Trophoblast cell (in vitro differentiated cells and primary cell): ENCODE results near the gene ZNF516.
A peak's percentile ranks its signal among the peaks of the same experiment; 100 is the strongest.

Experiments
- DNase-seq, 2 donors: peaks; one replicate each; pipeline ENCODE4 v3.0.0-alpha.2; 2016
- H2AFZ ChIP-seq: 2 replicates; pipeline ENCODE4 v1.6.1; 2013; ENCODE audit warnings: low read length, moderate library complexity, mild to moderate bottlenecking; ENCODE audit not compliant: insufficient read depth, poor library complexity
- H2AK5ac ChIP-seq: 2 replicates; pipeline ENCODE4 v1.6.1; 2013; ENCODE audit warnings: mild to moderate bottlenecking, low read length
- H2BK120ac ChIP-seq: 2 replicates; pipeline ENCODE4 v1.6.1; 2013; ENCODE audit warnings: low read length, mild to moderate bottlenecking, moderate library complexity; ENCODE audit not compliant: insufficient read depth, poor library complexity
- H2BK12ac ChIP-seq: 2 replicates; pipeline ENCODE4 v1.6.1; 2013; ENCODE audit warnings: mild to moderate bottlenecking, low read length, moderate library complexity
- H2BK5ac ChIP-seq: 2 replicates; pipeline ENCODE4 v1.6.1; 2013; ENCODE audit warnings: low read length, low read depth, moderate library complexity, mild to moderate bottlenecking; ENCODE audit not compliant: poor library complexity
- H3K14ac ChIP-seq: 2 replicates; pipeline ENCODE4 v1.6.1; 2013; ENCODE audit warnings: mild to moderate bottlenecking, low read length
- H3K18ac ChIP-seq: 2 replicates; pipeline ENCODE4 v1.6.1; 2013; ENCODE audit warnings: mild to moderate bottlenecking, low read length
- H3K23ac ChIP-seq: 2 replicates; pipeline ENCODE4 v1.6.1; 2013; ENCODE audit warnings: low read length
- H3K27ac ChIP-seq: 2 replicates; pipeline ENCODE4 v1.5.1; 2013; ENCODE audit warnings: low read depth, mild to moderate bottlenecking, inconsistent platforms, low read length, moderate library complexity
- H3K27me3 ChIP-seq: 2 replicates; pipeline ENCODE4 v1.6.1; 2013; ENCODE audit warnings: inconsistent platforms, mild to moderate bottlenecking, low read length, moderate library complexity; ENCODE audit not compliant: insufficient read depth
- H3K36me3 ChIP-seq, 2 experiments: 1 replicate in 1 of 2; 2 replicates in 1 of 2; pipeline ENCODE4 v1.6.1; 2013; ENCODE audit warnings: low read length in 2 of 2, mild to moderate bottlenecking in 2 of 2, moderate library complexity in 1 of 2; ENCODE audit not compliant: insufficient read depth in 2 of 2, control insufficient read depth in 1 of 2
- H3K4ac ChIP-seq: 2 replicates; pipeline ENCODE4 v1.6.1; 2013; ENCODE audit warnings: low read depth, mild to moderate bottlenecking, low read length, moderate library complexity
- H3K4me1 ChIP-seq, 2 experiments: 1 replicate in 1 of 2; 2 replicates in 1 of 2; pipeline ENCODE4 v1.6.1; 2013; ENCODE audit warnings: low read length in 2 of 2, mild to moderate bottlenecking in 2 of 2, moderate library complexity in 1 of 2; ENCODE audit not compliant: insufficient read depth in 2 of 2, control insufficient read depth in 1 of 2
- H3K4me2 ChIP-seq: 2 replicates; pipeline ENCODE4 v1.6.1; 2013; ENCODE audit warnings: inconsistent platforms, mild to moderate bottlenecking, low read length, moderate library complexity
- H3K4me3 ChIP-seq: 2 replicates; pipeline ENCODE4 v1.5.1; 2013; ENCODE audit warnings: mild to moderate bottlenecking, low read depth, low read length, inconsistent platforms
- H3K79me1 ChIP-seq: one replicate; pipeline ENCODE4 v1.6.1; 2013; ENCODE audit warnings: low read length
- H3K79me2 ChIP-seq: 2 replicates; pipeline ENCODE4 v1.6.1; 2013; ENCODE audit warnings: low read length, mild to moderate bottlenecking; ENCODE audit not compliant: control insufficient read depth, insufficient read depth, poor library complexity
- H3K9ac ChIP-seq: 2 replicates; pipeline ENCODE4 v1.6.1; 2013; ENCODE audit warnings: mild to moderate bottlenecking, low read length
- H3K9me3 ChIP-seq: 2 replicates; pipeline ENCODE4 v1.6.1; 2013; ENCODE audit warnings: low read depth, mild to moderate bottlenecking, control low read depth, inconsistent platforms, low read length; ENCODE audit not compliant: insufficient read depth
- H4K12ac ChIP-seq: 2 replicates; pipeline ENCODE4 v1.6.1; 2013; ENCODE audit warnings: low read depth, mild to moderate bottlenecking, low read length, moderate library complexity
- H4K8ac ChIP-seq: 2 replicates; pipeline ENCODE4 v1.6.1; 2013; ENCODE audit warnings: low read depth, mild to moderate bottlenecking, low read length, moderate library complexity
- H4K91ac ChIP-seq: one replicate; pipeline ENCODE4 v1.6.1; 2013; ENCODE audit warnings: low read depth, mild to moderate bottlenecking, low read length, moderate library complexity
- WGBS: extraction: QIAGEN DNeasy Blood & Tissue Kit; methylation state at CpG from one replicate; pipeline ENCODE4 v1.1.7; 2013; ENCODE audit warnings: missing lambda C conversion rate; ENCODE audit not compliant: insufficient read length, insufficient coverage; ENCODE audit errors: extremely low coverage; 5-methylcytosine and 5-hydroxymethylcytosine counted together

ZNF516 gene

GRCh38 chr18:76441668-76442412 lies 53.2 kb downstream of the ZNF516 start:
- Histone ChIP-seq H3K4me1 (no peaks in the 10 kb centered on the region), H3K4me3 (no peak overlapping the region), H3K4me2 (no peak overlapping the region), H2AFZ (no peak overlapping the region), H2BK120ac (no peak overlapping the region), H3K27me3 (no peaks in the 10 kb centered on the region), H3K9ac (no peak overlapping the region), H4K8ac (no peak overlapping the region), H2AK5ac (no peak overlapping the region), H3K9me3 (no peaks in the 10 kb centered on the region), H2BK5ac (no peak overlapping the region), H3K23ac (no peak overlapping the region), H3K79me2 (no peaks in the 10 kb centered on the region), H3K14ac (no peak overlapping the region), H3K36me3 (peaks cover 24 to 26% of the 10 kb centered on the region in 2 experiments), H4K91ac (no peak overlapping the region), H3K27ac (no peak overlapping the region), H2BK12ac (no peak overlapping the region), H4K12ac (no peak overlapping the region), H3K79me1 (no peaks in the 10 kb centered on the region), H3K18ac (no peak overlapping the region), H3K4ac (no peak overlapping the region)
- DNase-seq, result no peak
- no CpG with 5 or more reads among the region's 65 CpGs for WGBS

- no peak overlapping the region for H2AK5ac ChIP-seq
Observed at GRCh38 chr18:76441002-76441667, 53.9 kb downstream of the ZNF516 start.

GRCh38 chr18:76437910-76438309 lies 57.1 kb downstream of the ZNF516 start:
- Histone ChIP-seq H3K79me1 (no peaks in the 10 kb centered on the region), H3K4me3 (no peak overlapping the region), H2BK5ac (no peak overlapping the region), H3K4ac (no peak overlapping the region), H2BK12ac (no peak overlapping the region), H4K91ac (no peak overlapping the region), H3K27me3 (no peaks in the 10 kb centered on the region), H3K9me3 (no peaks in the 10 kb centered on the region), H4K12ac (no peak overlapping the region), H4K8ac (no peak overlapping the region), H3K36me3 (peaks cover 24 to 32% of the 10 kb centered on the region in 2 experiments), H2BK120ac (no peak overlapping the region), H3K27ac (no peak overlapping the region), H3K79me2 (no peaks in the 10 kb centered on the region), H3K14ac (no peak overlapping the region), H2AK5ac (no peak overlapping the region), H3K4me2 (no peak overlapping the region), H3K4me1 (peaks cover 4 to 5% of the 10 kb centered on the region in 2 experiments), H3K23ac (no peak overlapping the region), H3K18ac (no peak overlapping the region), H3K9ac (no peak overlapping the region), H2AFZ (no peak overlapping the region)
- no peak for DNase-seq
- WGBS, result no CpG with 5 or more reads among the region's 8 CpGs

More at GRCh38 chr18:76441002-76441667, 53.9 kb downstream of the ZNF516 start:
- Histone ChIP-seq H2BK5ac (no peak overlapping the region), H2AFZ (no peak overlapping the region), H3K9ac (no peak overlapping the region), H3K79me1 (no peaks in the 10 kb centered on the region), H3K4ac (no peak overlapping the region), H3K4me3 (peak overlapping the region; percentile 10), H3K9me3 (no peaks in the 10 kb centered on the region), H3K36me3 (peaks cover 24 to 26% of the 10 kb centered on the region in 2 experiments), H3K79me2 (no peaks in the 10 kb centered on the region), H4K8ac (no peak overlapping the region), H3K18ac (no peak overlapping the region), H4K12ac (no peak overlapping the region), H3K27ac (no peak overlapping the region), H3K27me3 (no peaks in the 10 kb centered on the region), H2BK12ac (no peak overlapping the region), H3K4me2 (no peak overlapping the region), H2BK120ac (no peak overlapping the region), H3K14ac (no peak overlapping the region), H3K4me1 (no peaks in the 10 kb centered on the region), H4K91ac (no peak overlapping the region), H3K23ac (no peak overlapping the region)
- no peak for DNase-seq
- no CpG with 5 or more reads among the region's 54 CpGs for WGBS

- Histone ChIP-seq H3K4me1 (peaks cover 5 to 6% of the 10 kb centered on the region in 2 experiments), H4K91ac (no peak overlapping the region), H3K4ac (no peak overlapping the region), H3K18ac (no peak overlapping the region), H3K9ac (no peak overlapping the region), H2BK12ac (no peak overlapping the region), H4K12ac (no peak overlapping the region), H2BK120ac (no peak overlapping the region), H3K79me1 (no peaks in the 10 kb centered on the region), H3K14ac (no peak overlapping the region), H2BK5ac (no peak overlapping the region), H3K23ac (no peak overlapping the region), H4K8ac (no peak overlapping the region), H2AK5ac (no peak overlapping the region), H3K9me3 (no peaks in the 10 kb centered on the region), H3K79me2 (no peaks in the 10 kb centered on the region), H3K4me2 (no peak overlapping the region), H3K27me3 (no peaks in the 10 kb centered on the region), H3K4me3 (no peak overlapping the region), H2AFZ (no peak overlapping the region), H3K27ac (no peak overlapping the region), H3K36me3 (peaks cover 15 to 24% of the 10 kb centered on the region in 2 experiments)
- no peak for DNase-seq
- no CpG with 5 or more reads among the region's 11 CpGs for WGBS
Observed at GRCh38 chr18:76437011-76437410, 58.0 kb downstream of the ZNF516 start.
